HG02642 (cell line): Measurements from ENCODE around the gene MYEOV.

Experiments
- ATAC-seq: cut with Tn5 transposase; IDR thresholded peaks from one replicate; pipeline ENCODE4 v1.9.1; 2021; ENCODE audit warnings: mild to moderate bottlenecking; ENCODE audit not compliant: unreplicated experiment, poor library complexity

The MYEOV gene

GRCh38 chr11:69312453-69313404 lies 18.8 kb downstream of the MYEOV start:
- no peak for ATAC-seq

GRCh38 chr11:69313992-69314391 lies 20.0 kb downstream of the MYEOV start:
- no peak for ATAC-seq

- ATAC-seq: no peak
These were observed 20.6 kb downstream of the MYEOV start for GRCh38 chr11:69314555-69314954.

GRCh38 chr11:69316956-69317355 lies 23.0 kb downstream of the MYEOV start:
- no peak for ATAC-seq

GRCh38 chr11:69317401-69318092 lies 23.6 kb downstream of the MYEOV start:
- ATAC-seq: no peak

- ATAC-seq: no peak
These were observed 24.1 kb downstream of the MYEOV start for GRCh38 chr11:69318093-69318420.

- ATAC-seq: no peak
These were observed 25.5 kb downstream of the MYEOV start for GRCh38 chr11:69319255-69320106.

- no peak for ATAC-seq
These were observed 26.4 kb downstream of the MYEOV start for GRCh38 chr11:69320326-69320725.

- no peak for ATAC-seq
These were observed 27.1 kb downstream of the MYEOV start for GRCh38 chr11:69320756-69321741.

GRCh38 chr11:69321877-69322361 lies 28.0 kb downstream of the MYEOV start:
- no peak for ATAC-seq

GRCh38 chr11:69325446-69325845 lies 31.5 kb downstream of the MYEOV start:
- no peak for ATAC-seq

GRCh38 chr11:69326622-69327219 lies 32.8 kb downstream of the MYEOV start:
- ATAC-seq: no peak

- ATAC-seq: no peak
These were observed 33.8 kb downstream of the MYEOV start for GRCh38 chr11:69327741-69328191.

- ATAC-seq: no peak
These were observed 34.3 kb downstream of the MYEOV start for GRCh38 chr11:69328231-69328630.

- ATAC-seq: no peak
These were observed 35.6 kb downstream of the MYEOV start for GRCh38 chr11:69329581-69329980.

- ATAC-seq: no peak
These were observed 36.4 kb downstream of the MYEOV start for GRCh38 chr11:69330330-69330729.

GRCh38 chr11:69333149-69333710 lies 39.3 kb downstream of the MYEOV start:
- ATAC-seq: no peak

GRCh38 chr11:69333879-69334278 lies 39.9 kb downstream of the MYEOV start:
- no peak for ATAC-seq
